CD4-positive, CD25-positive, alpha-beta regulatory T cell (primary cell): ENCODE measurements around the gene ISCU. TPM values are rescaled to one million over a fixed set of nuclear protein-coding genes. Genes with fewer than 3 reads are reported as not detected.
"Not testable (repeated sequence)": the region's sequence is repeated elsewhere in the genome, so short reads cannot be mapped to it uniquely, and the experiment has no call there.

Experiments
- ATAC-seq, 2 donors: fragments of 150-1000 bp; cut with Tn5 transposase; one replicate each; pipeline ENCODE4 v1.10.0; 2021; ENCODE audit warnings: low read depth in 2 of 2, moderate number of reproducible peaks in 2 of 2, moderate library complexity in 1 of 2
- DNase-seq, 3 donors: peaks; one replicate each; pipeline versions ENCODE4 v3.0.0 to v3.0.0-alpha.2; 2012 to 2022; ENCODE audit warnings: mixed read lengths in 1 of 3
- H3K27ac ChIP-seq: one replicate; pipeline ENCODE4 v1.7.0; 2013; ENCODE audit warnings: mild to moderate bottlenecking, low read length; ENCODE audit not compliant: insufficient read depth, poor library complexity, severe bottlenecking
- H3K27me3 ChIP-seq: one replicate; pipeline ENCODE4 v1.7.0; 2013; ENCODE audit warnings: low read length; ENCODE audit not compliant: control insufficient read depth, insufficient read depth
- H3K36me3 ChIP-seq: one replicate; pipeline ENCODE4 v1.7.0; 2013; ENCODE audit warnings: mild to moderate bottlenecking, low read length, moderate library complexity; ENCODE audit not compliant: control insufficient read depth, insufficient read depth
- H3K4me1 ChIP-seq: 2 replicates; pipeline ENCODE4 v1.7.0; 2013; ENCODE audit warnings: mild to moderate bottlenecking, low read length; ENCODE audit not compliant: insufficient read depth, control insufficient read depth, poor library complexity, severe bottlenecking
- H3K4me3 ChIP-seq: one replicate; pipeline ENCODE4 v1.7.0; 2013; ENCODE audit warnings: low read depth, mild to moderate bottlenecking, low read length, moderate library complexity
- H3K9me3 ChIP-seq, 2 experiments: 1 replicate in 1 of 2; 2 replicates in 1 of 2; pipeline ENCODE4 v1.7.0; 2013; ENCODE audit warnings: low read length in 2 of 2, mild to moderate bottlenecking in 1 of 2, moderate library complexity in 1 of 2; ENCODE audit not compliant: control insufficient read depth in 2 of 2
- H3K27ac Mint-ChIP-seq, 3 donors: one replicate each; pipeline ENCODE4 v1.8.0; 2020 to 2022; ENCODE audit warnings: mild to moderate bottlenecking in 3 of 3, mixed read lengths in 3 of 3, moderate library complexity in 2 of 3
- H3K27me3 Mint-ChIP-seq: one replicate; pipeline ENCODE4 v1.8.0; 2022; ENCODE audit warnings: mild to moderate bottlenecking, mixed read lengths
- H3K36me3 Mint-ChIP-seq: one replicate; pipeline ENCODE4 v1.8.0; 2020; ENCODE audit warnings: mixed read lengths
- H3K4me1 Mint-ChIP-seq, 4 donors: one replicate each; pipeline ENCODE4 v1.8.0; 2020 to 2022; ENCODE audit warnings: mixed read lengths in 4 of 4, mild to moderate bottlenecking in 1 of 4
- H3K4me3 Mint-ChIP-seq, 4 donors: one replicate each; pipeline ENCODE4 v1.8.0; 2020 to 2022; ENCODE audit warnings: mild to moderate bottlenecking in 4 of 4, mixed read lengths in 4 of 4, moderate library complexity in 3 of 4
- H3K9me3 Mint-ChIP-seq, 7 donors: one replicate each; pipeline ENCODE4 v1.8.0; 2020 to 2022; ENCODE audit warnings: mixed read lengths in 7 of 7, mild to moderate bottlenecking in 3 of 7, moderate library complexity in 2 of 7
- polyA plus RNA-seq, 4 donors: library from polyadenylated mRNA; unstranded; fragments of 300-500 nt; fragmentation: Illumina TruSeq; gene quantifications; one replicate each; pipeline ENCODE4 v1.2.3, GENCODE V29; 2021
- total RNA-seq: library from RNA; stranded (reverse); gene quantifications from one replicate; pipeline ENCODE4 v1.2.3, GENCODE V29; 2022

Gene ISCU
- total and polyA plus RNA-seq, 5 donors from 2014 or later = 173 to 295 (median 259) TPM

DNA sequence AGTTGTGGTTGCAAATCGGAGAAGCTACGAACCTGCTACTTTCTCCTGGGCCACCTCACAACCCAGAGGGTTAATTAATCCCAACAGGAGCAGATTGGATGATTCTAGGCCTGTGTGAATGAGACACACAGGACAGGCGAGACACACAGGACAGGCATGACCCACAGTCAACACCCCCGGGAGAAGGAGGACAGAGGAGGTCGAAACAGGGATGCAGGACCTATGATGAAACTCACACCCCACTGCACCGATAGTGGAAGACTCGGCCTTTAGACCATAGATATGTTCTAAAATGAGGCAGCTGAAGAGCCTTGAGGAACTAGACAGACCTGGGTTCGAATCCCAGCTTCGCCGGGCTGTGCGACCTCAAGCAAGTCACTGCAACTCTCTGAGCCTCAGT, 23.9 kb downstream of the ISCU start:
- H3K27ac Mint-ChIP-seq = no peak overlapping the region
- DNase-seq (no peak), ATAC-seq (no peak)
- H3K27me3 Mint-ChIP-seq = peaks cover 11% of the 10 kb centered on the region
- no peaks in the 10 kb centered on the region for H3K36me3 Mint-ChIP-seq
- no peaks in the 10 kb centered on the region for H3K4me1 ChIP-seq
- no peaks in the 10 kb centered on the region for H3K4me1 Mint-ChIP-seq
- no peak overlapping the region for H3K4me3 Mint-ChIP-seq
- no peaks in the 10 kb centered on the region for H3K9me3 ChIP-seq
- H3K4me3 ChIP-seq = no peak overlapping the region
- H3K9me3 Mint-ChIP-seq = peaks cover 0 to 1% (median 0%) of the 10 kb centered on the region in 7 donors
- no peaks in the 10 kb centered on the region for H3K36me3 ChIP-seq
- no peaks in the 10 kb centered on the region for H3K27me3 ChIP-seq
- H3K27ac ChIP-seq = no peak overlapping the region

DNA sequence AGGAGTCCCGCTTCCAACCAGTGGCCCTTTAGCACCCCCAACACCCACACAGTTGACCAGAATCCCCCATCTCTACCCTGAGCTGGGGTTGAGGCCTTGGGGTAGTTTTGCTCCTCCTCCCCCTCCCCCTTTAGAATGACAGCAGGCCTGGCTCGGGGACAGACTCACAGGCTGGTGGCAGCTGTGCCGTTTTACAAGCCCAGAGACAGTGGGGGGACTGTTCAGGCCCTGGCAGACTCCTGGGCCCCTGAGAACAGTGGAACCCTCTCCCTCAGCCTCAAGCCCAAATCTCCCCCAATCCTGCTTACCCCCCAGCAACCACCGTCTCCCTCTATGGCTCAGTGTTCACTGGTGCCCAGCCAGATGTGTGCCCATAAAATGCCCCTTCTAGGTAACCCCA, 25.4 kb downstream of the ISCU start:
- Mint-ChIP-seq H3K4me1 (no peaks in the 10 kb centered on the region), H3K4me3 (no peak overlapping the region), H3K36me3 (no peaks in the 10 kb centered on the region), H3K27me3 (peaks cover 11% of the 10 kb centered on the region), H3K9me3 (peaks cover 0 to 1% (median 0%) of the 10 kb centered on the region in 7 donors), H3K27ac (peak overlapping the region in 1 of 3 donors; percentile 20)
- Histone ChIP-seq H3K36me3 (no peaks in the 10 kb centered on the region), H3K4me3 (no peak overlapping the region), H3K4me1 (no peaks in the 10 kb centered on the region), H3K27me3 (no peaks in the 10 kb centered on the region), H3K27ac (no peak overlapping the region), H3K9me3 (no peaks in the 10 kb centered on the region)
- DNase-seq (no peak), ATAC-seq (no peak)

DNA sequence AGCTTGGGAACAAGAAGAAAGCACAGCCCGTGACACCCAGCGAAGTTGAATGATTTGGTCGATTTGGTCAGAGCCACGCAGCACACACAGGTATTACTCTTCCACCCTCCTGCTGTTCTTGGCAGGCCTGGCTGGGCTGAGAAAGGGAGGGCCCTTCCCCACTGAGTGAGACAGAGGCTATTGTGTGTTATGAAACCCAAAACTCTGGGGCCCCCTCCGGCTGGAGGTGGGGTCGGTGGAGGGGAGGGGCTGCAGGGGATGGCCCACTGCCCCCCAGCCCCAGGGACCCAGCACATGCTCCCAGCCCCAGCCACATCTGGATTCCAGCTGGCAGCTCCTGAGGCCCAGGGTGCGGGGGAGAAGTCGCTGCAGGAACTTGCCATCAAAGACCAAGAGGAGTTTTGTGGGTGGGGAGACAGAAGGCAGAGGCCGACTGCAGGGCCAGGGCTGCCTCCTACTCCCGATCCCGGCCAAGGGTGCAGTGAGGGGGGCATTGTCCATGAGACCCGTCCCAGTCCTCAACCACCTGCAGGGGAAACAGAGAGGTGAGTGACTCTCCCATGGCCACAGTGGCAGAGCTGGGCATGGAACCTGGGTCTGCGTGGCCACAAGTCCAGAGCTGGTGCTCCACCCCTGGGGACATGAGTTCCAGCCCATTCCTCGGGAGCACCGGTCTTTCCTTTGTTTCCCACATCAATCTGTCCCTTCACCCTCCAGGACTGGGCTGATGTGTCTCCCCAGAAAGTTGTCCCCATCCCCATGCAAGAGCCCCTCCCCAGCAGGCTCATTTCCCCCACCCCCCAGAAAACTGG, 26.8 kb downstream of the ISCU start:
- DNase-seq (no peak), ATAC-seq (no peak)
- Histone ChIP-seq H3K4me3 (no peak overlapping the region), H3K4me1 (no peaks in the 10 kb centered on the region), H3K9me3 (no peaks in the 10 kb centered on the region), H3K27ac (no peak overlapping the region), H3K27me3 (no peaks in the 10 kb centered on the region), H3K36me3 (no peaks in the 10 kb centered on the region)
- Mint-ChIP-seq H3K9me3 (peaks cover 0 to 1% (median 0%) of the 10 kb centered on the region in 7 donors), H3K27ac (no peak overlapping the region), H3K27me3 (peaks cover 11% of the 10 kb centered on the region), H3K4me3 (no peak overlapping the region), H3K4me1 (no peaks in the 10 kb centered on the region), H3K36me3 (no peaks in the 10 kb centered on the region)

DNA sequence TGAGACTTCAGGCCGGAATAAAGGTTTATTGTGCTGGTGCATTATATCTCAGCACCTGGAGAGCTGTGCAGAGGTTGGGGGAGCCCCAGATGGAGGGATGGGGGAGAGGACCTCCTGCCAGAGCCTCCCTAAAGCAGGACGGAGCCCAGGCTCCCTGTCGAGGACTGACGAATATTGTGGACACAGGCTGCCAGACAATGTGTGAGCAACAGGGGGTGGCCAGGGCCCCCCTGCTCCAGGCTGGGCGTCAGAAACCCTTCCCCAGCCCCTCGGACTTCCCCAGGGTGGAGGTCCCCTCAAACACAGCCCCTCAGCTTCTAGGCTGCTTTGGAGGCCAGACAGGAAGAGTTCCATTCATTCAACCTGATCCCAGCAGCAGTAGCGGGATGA, 27.4 kb downstream of the ISCU start:
- no peaks in the 10 kb centered on the region for H3K27me3 ChIP-seq
- no peaks in the 10 kb centered on the region for H3K4me1 ChIP-seq
- Mint-ChIP-seq H3K36me3 (no peaks in the 10 kb centered on the region), H3K9me3 (peaks cover 0 to 1% (median 0%) of the 10 kb centered on the region in 7 donors), H3K27me3 (peaks cover 6% of the 10 kb centered on the region), H3K27ac (peak overlapping the region in 1 of 3 donors; percentile 56), H3K4me3 (no peak overlapping the region), H3K4me1 (no peaks in the 10 kb centered on the region)
- no peak for ATAC-seq
- H3K36me3 ChIP-seq = no peaks in the 10 kb centered on the region
- H3K4me3 ChIP-seq = no peak overlapping the region
- no peak overlapping the region for H3K27ac ChIP-seq
- H3K9me3 ChIP-seq = no peaks in the 10 kb centered on the region
- no peak for DNase-seq

DNA sequence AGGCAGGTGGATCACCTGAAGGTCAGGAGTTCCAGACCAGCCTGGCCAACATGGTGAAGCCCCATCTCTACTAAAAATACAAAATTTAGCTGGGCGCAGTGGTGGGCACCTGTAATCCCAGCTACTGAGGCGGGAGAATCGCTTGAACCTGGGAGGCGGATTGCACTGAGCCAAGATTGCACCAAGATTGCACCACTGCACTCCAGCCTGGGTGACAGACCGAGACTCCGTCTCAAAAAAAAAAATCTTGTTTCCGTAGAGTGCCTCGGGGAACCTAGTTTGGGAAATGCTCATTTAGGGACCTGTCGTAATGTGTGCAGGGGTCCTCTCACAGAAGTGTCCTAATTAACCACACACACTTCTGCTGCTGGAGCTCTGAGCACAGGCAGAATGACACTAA, 28.1 kb downstream of the ISCU start:
- H3K36me3 Mint-ChIP-seq, H3K4me1 ChIP-seq, H3K36me3 ChIP-seq, H3K4me3 ChIP-seq, H3K27me3 ChIP-seq, H3K4me1 Mint-ChIP-seq, H3K27me3 Mint-ChIP-seq, H3K27ac Mint-ChIP-seq, H3K9me3 ChIP-seq, ATAC-seq, H3K9me3 Mint-ChIP-seq, DNase-seq, H3K27ac ChIP-seq, H3K4me3 Mint-ChIP-seq: not testable (repeated sequence)

DNA sequence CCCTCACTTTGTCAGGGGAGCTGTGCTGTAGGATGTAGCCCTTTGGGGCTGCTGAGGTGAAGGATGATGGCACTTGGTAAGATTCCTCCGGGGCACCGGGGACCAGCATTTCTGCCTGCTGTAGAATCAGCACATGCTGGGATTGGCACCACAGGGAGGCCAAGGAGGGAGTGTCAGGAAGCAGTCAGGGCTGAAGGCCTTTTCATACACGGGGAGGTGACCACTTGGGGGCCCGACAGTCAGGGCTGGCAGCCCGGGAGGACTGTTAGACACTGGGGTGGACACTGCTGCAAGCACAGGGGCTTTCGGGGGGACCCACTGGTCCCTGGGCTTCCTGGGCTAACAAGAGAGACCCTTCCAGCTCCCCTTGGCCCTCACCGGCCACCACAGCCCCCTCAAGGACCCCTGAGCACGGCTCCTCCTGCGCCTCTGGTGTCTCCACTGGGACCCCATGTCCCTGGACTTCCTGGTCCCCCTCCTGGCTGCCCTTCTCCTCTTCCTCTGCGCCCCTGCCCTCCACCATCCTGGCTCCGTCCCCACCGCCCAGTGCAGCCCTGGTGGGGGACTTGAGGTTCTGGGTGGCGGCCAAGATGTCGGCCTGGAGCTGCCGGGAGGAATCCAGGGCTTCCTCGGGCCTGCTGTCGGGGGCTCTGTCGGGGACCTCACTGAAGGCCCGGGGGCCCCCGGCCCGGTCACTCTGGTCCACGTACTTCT, 29.0 kb downstream of the ISCU start:
- DNase-seq = no peak
- Mint-ChIP-seq H3K36me3 (no peaks in the 10 kb centered on the region), H3K4me1 (no peaks in the 10 kb centered on the region), H3K4me3 (no peak overlapping the region), H3K9me3 (no peaks in the 10 kb centered on the region), H3K27ac (no peak overlapping the region), H3K27me3 (peaks cover 1% of the 10 kb centered on the region)
- H3K4me3 ChIP-seq = no peak overlapping the region
- H3K27ac ChIP-seq = no peak overlapping the region
- no peaks in the 10 kb centered on the region for H3K9me3 ChIP-seq
- H3K27me3 ChIP-seq = no peaks in the 10 kb centered on the region
- H3K36me3 ChIP-seq = no peaks in the 10 kb centered on the region
- no peaks in the 10 kb centered on the region for H3K4me1 ChIP-seq
- ATAC-seq = no peak

DNA sequence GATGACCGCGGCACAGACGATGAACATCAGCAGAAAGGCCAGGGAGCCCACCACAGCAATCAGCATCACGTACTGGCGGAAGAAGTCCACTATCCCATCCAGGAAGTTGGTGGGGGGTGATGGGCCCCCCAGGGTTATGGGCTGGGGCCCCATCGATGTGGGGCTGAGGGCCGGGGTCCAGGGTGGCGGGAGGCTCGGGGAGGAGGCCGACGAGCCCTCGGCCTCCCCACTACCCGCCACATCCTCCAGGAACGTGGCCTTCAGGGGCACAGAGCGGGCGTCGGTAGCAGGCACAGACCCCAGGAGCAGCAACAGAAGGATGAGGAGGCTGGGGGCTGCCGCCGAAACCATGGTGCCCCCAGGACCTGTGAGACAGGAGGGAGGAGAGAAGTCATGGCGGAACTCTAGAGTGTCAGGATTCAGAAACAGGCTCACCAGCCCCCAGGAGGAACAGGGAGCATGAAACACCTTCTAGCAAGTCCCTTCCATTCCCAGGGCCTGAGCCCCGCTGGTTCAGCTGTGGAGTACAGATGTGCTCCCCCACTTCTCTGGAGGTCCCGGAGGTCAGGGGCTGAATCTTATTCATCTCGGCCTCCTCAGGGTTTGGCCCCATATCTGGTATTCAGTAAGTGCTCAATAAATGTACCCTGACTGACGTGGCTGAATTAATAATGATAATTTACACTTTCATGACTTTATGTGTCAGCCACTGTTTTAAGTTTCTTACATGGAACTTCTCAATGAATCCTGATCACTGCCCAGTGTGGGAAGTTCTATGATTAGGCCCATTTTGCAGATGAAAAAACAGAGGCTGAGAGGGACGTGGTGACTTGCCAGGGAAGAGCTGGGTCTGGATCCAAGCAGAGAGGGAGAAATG, 29.9 kb downstream of the ISCU start:
- no peaks in the 10 kb centered on the region for H3K4me1 ChIP-seq
- no peak for DNase-seq
- no peaks in the 10 kb centered on the region for H3K9me3 ChIP-seq
- H3K27me3 ChIP-seq = no peaks in the 10 kb centered on the region
- H3K27ac Mint-ChIP-seq = no peak overlapping the region
- no peaks in the 10 kb centered on the region for H3K27me3 Mint-ChIP-seq
- H3K9me3 Mint-ChIP-seq = no peaks in the 10 kb centered on the region
- H3K4me3 ChIP-seq = no peak overlapping the region
- no peaks in the 10 kb centered on the region for H3K36me3 ChIP-seq
- ATAC-seq = no peak
- no peaks in the 10 kb centered on the region for H3K36me3 Mint-ChIP-seq
- H3K4me3 Mint-ChIP-seq = no peak overlapping the region
- H3K4me1 Mint-ChIP-seq = no peaks in the 10 kb centered on the region
- H3K27ac ChIP-seq = no peak overlapping the region
